ENCODE measurements around the gene PSMD9. TPM values are rescaled to one million over a fixed set of nuclear protein-coding genes. Genes with fewer than 3 reads are reported as not detected.

The PSMD9 gene
- total RNA-seq, 1 donor from 2014 or later, result 43.0 TPM

GRCh38 chr12:121963341-121964018, 74.9 kb downstream of the PSMD9 start:
- no peaks in the 10 kb centered on the region for H3K4me1 Mint-ChIP-seq (ENCODE audit: unreplicated experiment)
- H3K27ac Mint-ChIP-seq, result no peak overlapping the region
- no peak for TF ChIP-seq CTCF (conservative IDR thresholded peaks at IDR 0.05)
- H3K4me3 Mint-ChIP-seq, result no peak overlapping the region
- H3K9me3 Mint-ChIP-seq, result no peaks in the 10 kb centered on the region
- H3K27me3 Mint-ChIP-seq, result peaks cover 11% of the 10 kb centered on the region
- H3K36me3 Mint-ChIP-seq, result no peaks in the 10 kb centered on the region
- no peak for DNase-seq (ENCODE audit: extremely low spot score, unreplicated experiment)

DNA sequence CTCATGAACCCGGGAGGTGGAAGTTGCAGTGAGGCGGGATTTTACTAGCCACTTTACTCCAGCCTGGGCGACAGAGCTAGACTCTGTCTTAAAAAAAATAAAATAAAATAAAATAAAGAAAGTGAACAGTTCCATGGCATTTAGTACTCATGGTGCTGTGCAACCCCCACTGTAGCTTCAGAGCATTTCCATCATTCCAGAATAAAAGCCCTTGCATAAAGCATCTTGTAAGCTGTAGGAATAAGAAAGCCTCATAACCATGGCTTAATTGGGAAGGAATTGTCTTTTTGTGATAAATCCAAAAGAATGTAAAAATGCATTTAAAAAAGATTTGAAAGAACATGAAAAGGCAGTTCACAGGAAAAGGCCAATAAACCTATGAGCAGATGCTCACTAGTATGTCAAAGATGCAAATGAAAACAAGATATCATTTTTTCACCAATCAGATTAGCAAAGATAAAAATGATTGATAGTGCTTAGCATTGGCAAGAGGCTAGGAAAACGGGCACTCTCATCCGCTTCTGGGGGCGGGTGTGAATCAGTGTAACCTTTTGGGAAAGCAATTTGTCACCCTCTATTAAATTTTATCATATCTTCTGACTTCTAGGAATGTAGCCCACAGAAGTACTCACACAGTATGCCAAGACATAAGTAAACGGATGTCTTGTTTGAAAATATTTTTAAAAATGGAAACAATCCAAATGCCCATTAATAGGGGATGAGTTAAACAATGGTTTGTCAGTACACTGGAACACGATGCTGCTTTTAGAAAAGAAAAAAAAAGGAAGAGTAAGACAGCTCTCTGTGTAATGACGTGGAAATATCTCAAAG, 76.4 kb downstream of the PSMD9 start:
- no peaks in the 10 kb centered on the region for H3K9me3 Mint-ChIP-seq
- H3K4me3 Mint-ChIP-seq, result no peak overlapping the region
- TF ChIP-seq CTCF (conservative IDR thresholded peaks at IDR 0.05), result no peak
- H3K4me1 Mint-ChIP-seq (ENCODE audit: unreplicated experiment), result no peaks in the 10 kb centered on the region
- H3K36me3 Mint-ChIP-seq, result no peaks in the 10 kb centered on the region
- DNase-seq (ENCODE audit: extremely low spot score, unreplicated experiment), result no peak
- no peak overlapping the region for H3K27ac Mint-ChIP-seq
- peaks cover 8% of the 10 kb centered on the region for H3K27me3 Mint-ChIP-seq

GRCh38 chr12:121966959-121967358, 78.4 kb downstream of the PSMD9 start:
- peaks cover 8% of the 10 kb centered on the region for H3K27me3 Mint-ChIP-seq
- peaks cover under 1% of the 10 kb centered on the region for H3K9me3 Mint-ChIP-seq
- no peak for TF ChIP-seq CTCF (conservative IDR thresholded peaks at IDR 0.05)
- DNase-seq (ENCODE audit: extremely low spot score, unreplicated experiment), result no peak
- no peak overlapping the region for H3K4me3 Mint-ChIP-seq
- no peak overlapping the region for H3K27ac Mint-ChIP-seq
- peaks cover 2% of the 10 kb centered on the region for H3K36me3 Mint-ChIP-seq
- no peaks in the 10 kb centered on the region for H3K4me1 Mint-ChIP-seq (ENCODE audit: unreplicated experiment)

Other genes starting within 250 kb of the PSMD9 start
- 0.80 and 0.83 TPM in 2 replicates for gene MORN3, start 219.1 kb upstream of the PSMD9 start, total RNA-seq (ENCODE audit: low replicate concordance)
- gene TMEM120B, start 176.0 kb upstream of the PSMD9 start, total RNA-seq (ENCODE audit: low replicate concordance), result 11.3 and 14.0 TPM in 2 replicates
- 24.9 and 26.0 TPM in 2 replicates for gene RHOF, start 95.1 kb upstream of the PSMD9 start, total RNA-seq (ENCODE audit: low replicate concordance)
- 28.4 and 34.2 TPM in 2 replicates for gene SETD1B, start 84.8 kb upstream of the PSMD9 start, total RNA-seq (ENCODE audit: low replicate concordance)
- 0.92 TPM in 1 of 2 replicates, not detected in the other for gene HPD, start 29.9 kb upstream of the PSMD9 start, total RNA-seq (ENCODE audit: low replicate concordance)
- gene CFAP251, start 29.8 kb downstream of the PSMD9 start, total RNA-seq (ENCODE audit: low replicate concordance), result 2.6 and 3.3 TPM in 2 replicates
- 22.2 and 30.9 TPM in 2 replicates for gene BCL7A, start 133.1 kb downstream of the PSMD9 start, total RNA-seq (ENCODE audit: low replicate concordance)
- gene MLXIP, start 190.0 kb downstream of the PSMD9 start, total RNA-seq (ENCODE audit: low replicate concordance), result 28.4 and 44.5 TPM in 2 replicates

All from type B pancreatic cell (in vitro differentiated cells).